Stimulated activated CD8-positive, alpha-beta memory T cell treated with anti-CD3 and anti-CD28 coated beads, Interleukin-7, amount 100 ng/mL, for 48 hours (primary cell): ENCODE measurements around the gene TRIM16.
A peak's percentile ranks its signal among the peaks of the same experiment; 100 is the strongest.
"Not testable (repeated sequence)": the region's sequence is repeated elsewhere in the genome, so short reads cannot be mapped to it uniquely, and the experiment has no call there.

Experiments used
- DNase-seq, 2 donors: peaks; one replicate each; pipeline ENCODE4 v3.0.0-alpha.2; 2020; ENCODE audit warnings: low read depth in 1 of 2; ENCODE audit errors: extremely low read depth in 1 of 2

The TRIM16 gene

GRCh38 chr17:15683824-15684478, at the start of gene TRIM16:
TRIM16 (minus strand) TSS chr17:15684311; CDS start chr17:15651609, 32,702 bp downstream.
- peak; percentile 48 to 52 for DNase-seq

GRCh38 chr17:15733174-15733789, 49.2 kb upstream of the TRIM16 start:
- not testable (repeated sequence) for DNase-seq

GRCh38 chr17:15731900-15732299, 47.8 kb upstream of the TRIM16 start, which contains the start of gene TBC1D26:
TBC1D26 (plus strand) TSS chr17:15732283; CDS start chr17:15735349, 3,066 bp downstream.
- not testable (repeated sequence) for DNase-seq

- DNase-seq, result not testable (repeated sequence)
Measured at GRCh38 chr17:15730535-15730934, 46.4 kb upstream of the TRIM16 start.

- not testable (repeated sequence) for DNase-seq
Measured at GRCh38 chr17:15716601-15717563, 32.8 kb upstream of the TRIM16 start.

GRCh38 chr17:15708879-15709278, 24.8 kb upstream of the TRIM16 start:
- DNase-seq, result not testable (repeated sequence)

- not testable (repeated sequence) for DNase-seq
Measured at GRCh38 chr17:15704813-15705212, 20.7 kb upstream of the TRIM16 start.

- DNase-seq, result not testable (repeated sequence)
Measured at GRCh38 chr17:15704239-15704638, 20.1 kb upstream of the TRIM16 start.

GRCh38 chr17:15699937-15700336, 15.8 kb upstream of the TRIM16 start:
- not testable (repeated sequence) for DNase-seq

GRCh38 chr17:15699413-15699924, 15.4 kb upstream of the TRIM16 start, which contains the start of gene ZNF286A:
ZNF286A (plus strand) TSS chr17:15699752; CDS start chr17:15700330, 578 bp downstream.
- DNase-seq, result peak; percentile 86 to 99

GRCh38 chr17:15698967-15699366, 14.9 kb upstream of the TRIM16 start:
- DNase-seq, result not testable (repeated sequence)

GRCh38 chr17:15687494-15687893, 3.4 kb upstream of the TRIM16 start:
- DNase-seq, result not testable (repeated sequence)

GRCh38 chr17:15683135-15683534, 976 bp downstream of the TRIM16 start:
- not testable (repeated sequence) for DNase-seq

GRCh38 chr17:15675991-15676390, 8.1 kb downstream of the TRIM16 start:
- DNase-seq, result not testable (repeated sequence)

GRCh38 chr17:15674640-15675039, 9.5 kb downstream of the TRIM16 start:
- DNase-seq, result not testable (repeated sequence)

- not testable (repeated sequence) for DNase-seq
Measured at GRCh38 chr17:15669526-15669925, 14.6 kb downstream of the TRIM16 start.

GRCh38 chr17:15663691-15664090, 20.4 kb downstream of the TRIM16 start:
- no peak for DNase-seq

- no peak for DNase-seq
Measured at GRCh38 chr17:15663176-15663575, 20.9 kb downstream of the TRIM16 start.

- no peak for DNase-seq
Measured at GRCh38 chr17:15662681-15663080, 21.4 kb downstream of the TRIM16 start.

- no peak for DNase-seq
Measured at GRCh38 chr17:15660077-15660476, 24.0 kb downstream of the TRIM16 start.

- DNase-seq, result no peak
Measured at GRCh38 chr17:15659663-15660062, 24.4 kb downstream of the TRIM16 start.
